CD4-positive, CD25-positive, alpha-beta regulatory T cell (primary cell): ENCODE measurements around the gene SEZ6. TPM values are rescaled to one million over a fixed set of nuclear protein-coding genes. Genes with fewer than 3 reads are reported as not detected.

Experiments used
- ATAC-seq, 2 donors: fragments of 150-1000 bp; cut with Tn5 transposase; one replicate each; pipeline ENCODE4 v1.10.0; 2021; ENCODE audit warnings: low read depth in 2 of 2, moderate number of reproducible peaks in 2 of 2, moderate library complexity in 1 of 2
- DNase-seq, 3 donors: peaks; one replicate each; pipeline versions ENCODE4 v3.0.0 to v3.0.0-alpha.2; 2012 to 2022; ENCODE audit warnings: mixed read lengths in 1 of 3
- H3K27ac ChIP-seq: one replicate; pipeline ENCODE4 v1.7.0; 2013; ENCODE audit warnings: mild to moderate bottlenecking, low read length; ENCODE audit not compliant: insufficient read depth, poor library complexity, severe bottlenecking
- H3K27me3 ChIP-seq: one replicate; pipeline ENCODE4 v1.7.0; 2013; ENCODE audit warnings: low read length; ENCODE audit not compliant: control insufficient read depth, insufficient read depth
- H3K36me3 ChIP-seq: one replicate; pipeline ENCODE4 v1.7.0; 2013; ENCODE audit warnings: mild to moderate bottlenecking, low read length, moderate library complexity; ENCODE audit not compliant: control insufficient read depth, insufficient read depth
- H3K4me1 ChIP-seq: 2 replicates; pipeline ENCODE4 v1.7.0; 2013; ENCODE audit warnings: mild to moderate bottlenecking, low read length; ENCODE audit not compliant: insufficient read depth, control insufficient read depth, poor library complexity, severe bottlenecking
- H3K4me3 ChIP-seq: one replicate; pipeline ENCODE4 v1.7.0; 2013; ENCODE audit warnings: low read depth, mild to moderate bottlenecking, low read length, moderate library complexity
- H3K9me3 ChIP-seq, 2 experiments: 1 replicate in 1 of 2; 2 replicates in 1 of 2; pipeline ENCODE4 v1.7.0; 2013; ENCODE audit warnings: low read length in 2 of 2, mild to moderate bottlenecking in 1 of 2, moderate library complexity in 1 of 2; ENCODE audit not compliant: control insufficient read depth in 2 of 2
- H3K27ac Mint-ChIP-seq, 3 donors: one replicate each; pipeline ENCODE4 v1.8.0; 2020 to 2022; ENCODE audit warnings: mild to moderate bottlenecking in 3 of 3, mixed read lengths in 3 of 3, moderate library complexity in 2 of 3
- H3K27me3 Mint-ChIP-seq: one replicate; pipeline ENCODE4 v1.8.0; 2022; ENCODE audit warnings: mild to moderate bottlenecking, mixed read lengths
- H3K36me3 Mint-ChIP-seq: one replicate; pipeline ENCODE4 v1.8.0; 2020; ENCODE audit warnings: mixed read lengths
- H3K4me1 Mint-ChIP-seq, 4 donors: one replicate each; pipeline ENCODE4 v1.8.0; 2020 to 2022; ENCODE audit warnings: mixed read lengths in 4 of 4, mild to moderate bottlenecking in 1 of 4
- H3K4me3 Mint-ChIP-seq, 4 donors: one replicate each; pipeline ENCODE4 v1.8.0; 2020 to 2022; ENCODE audit warnings: mild to moderate bottlenecking in 4 of 4, mixed read lengths in 4 of 4, moderate library complexity in 3 of 4
- H3K9me3 Mint-ChIP-seq, 7 donors: one replicate each; pipeline ENCODE4 v1.8.0; 2020 to 2022; ENCODE audit warnings: mixed read lengths in 7 of 7, mild to moderate bottlenecking in 3 of 7, moderate library complexity in 2 of 7
- polyA plus RNA-seq, 4 donors: library from polyadenylated mRNA; unstranded; fragments of 300-500 nt; fragmentation: Illumina TruSeq; gene quantifications; one replicate each; pipeline ENCODE4 v1.2.3, GENCODE V29; 2021
- total RNA-seq: library from RNA; stranded (reverse); gene quantifications from one replicate; pipeline ENCODE4 v1.2.3, GENCODE V29; 2022

The SEZ6 gene
- total and polyA plus RNA-seq, 5 donors from 2014 or later: 0.57 to 1.2 (median 0.76) TPM; not detected in 2

- no peaks in the 10 kb centered on the region for H3K36me3 ChIP-seq
- Mint-ChIP-seq H3K9me3 (no peaks in the 10 kb centered on the region), H3K4me3 (no peak overlapping the region), H3K27me3 (peaks cover 4% of the 10 kb centered on the region), H3K36me3 (no peaks in the 10 kb centered on the region), H3K27ac (no peak overlapping the region), H3K4me1 (no peaks in the 10 kb centered on the region)
- no peaks in the 10 kb centered on the region for H3K27me3 ChIP-seq
- ATAC-seq (no peak), DNase-seq (no peak)
- H3K4me1 ChIP-seq: no peaks in the 10 kb centered on the region
- H3K27ac ChIP-seq: no peak overlapping the region
- no peak overlapping the region for H3K4me3 ChIP-seq
- H3K9me3 ChIP-seq: no peaks in the 10 kb centered on the region
Measured at GRCh38 chr17:28958820-28959455, 46.9 kb downstream of the SEZ6 start.

- H3K27ac Mint-ChIP-seq: no peak overlapping the region
- Histone ChIP-seq H3K27ac (no peak overlapping the region), H3K4me3 (no peak overlapping the region), H3K36me3 (no peaks in the 10 kb centered on the region), H3K9me3 (no peaks in the 10 kb centered on the region), H3K4me1 (peaks cover 7% of the 10 kb centered on the region), H3K27me3 (no peaks in the 10 kb centered on the region)
- no peak overlapping the region for H3K4me3 Mint-ChIP-seq
- no peaks in the 10 kb centered on the region for H3K36me3 Mint-ChIP-seq
- DNase-seq (no peak), ATAC-seq (no peak)
- peaks cover 0 to 5% (median 2%) of the 10 kb centered on the region in 4 donors for H3K4me1 Mint-ChIP-seq
- no peaks in the 10 kb centered on the region for H3K27me3 Mint-ChIP-seq
- H3K9me3 Mint-ChIP-seq: no peaks in the 10 kb centered on the region
Measured at GRCh38 chr17:28957992-28958355, 47.9 kb downstream of the SEZ6 start.

GRCh38 chr17:28957277-28957991, 48.4 kb downstream of the SEZ6 start:
- H3K4me1 ChIP-seq: peaks cover 13% of the 10 kb centered on the region
- H3K27me3 ChIP-seq: no peaks in the 10 kb centered on the region
- no peak overlapping the region for H3K27ac ChIP-seq
- H3K27ac Mint-ChIP-seq: no peak overlapping the region
- H3K4me3 ChIP-seq: no peak overlapping the region
- ATAC-seq: no peak
- H3K4me1 Mint-ChIP-seq: peaks cover 0 to 5% (median 2%) of the 10 kb centered on the region in 4 donors
- no peaks in the 10 kb centered on the region for H3K9me3 ChIP-seq
- no peaks in the 10 kb centered on the region for H3K36me3 Mint-ChIP-seq
- no peaks in the 10 kb centered on the region for H3K36me3 ChIP-seq
- DNase-seq: no peak
- H3K27me3 Mint-ChIP-seq: no peaks in the 10 kb centered on the region
- H3K9me3 Mint-ChIP-seq: no peaks in the 10 kb centered on the region
- no peak overlapping the region for H3K4me3 Mint-ChIP-seq

- Mint-ChIP-seq H3K27ac (peak overlapping the region in 1 of 3 donors; percentile 35), H3K27me3 (no peaks in the 10 kb centered on the region), H3K9me3 (no peaks in the 10 kb centered on the region), H3K36me3 (no peaks in the 10 kb centered on the region), H3K4me3 (no peak overlapping the region), H3K4me1 (peaks cover 0 to 5% (median 2%) of the 10 kb centered on the region in 4 donors)
- H3K4me1 ChIP-seq: peaks cover 16% of the 10 kb centered on the region
- no peak for ATAC-seq
- no peaks in the 10 kb centered on the region for H3K27me3 ChIP-seq
- H3K9me3 ChIP-seq: no peaks in the 10 kb centered on the region
- no peak overlapping the region for H3K27ac ChIP-seq
- no peak overlapping the region for H3K4me3 ChIP-seq
- DNase-seq: no peak
- no peaks in the 10 kb centered on the region for H3K36me3 ChIP-seq
Measured at GRCh38 chr17:28956861-28957260, 49.0 kb downstream of the SEZ6 start.

- Histone ChIP-seq H3K9me3 (no peaks in the 10 kb centered on the region), H3K4me1 (peaks cover 18% of the 10 kb centered on the region), H3K27ac (no peak overlapping the region), H3K27me3 (no peaks in the 10 kb centered on the region), H3K4me3 (no peak overlapping the region), H3K36me3 (no peaks in the 10 kb centered on the region)
- Mint-ChIP-seq H3K9me3 (no peaks in the 10 kb centered on the region), H3K4me3 (no peak overlapping the region), H3K27ac (no peak overlapping the region), H3K4me1 (peaks cover 0 to 5% (median 2%) of the 10 kb centered on the region in 4 donors), H3K36me3 (no peaks in the 10 kb centered on the region), H3K27me3 (no peaks in the 10 kb centered on the region)
- no peak for DNase-seq
- ATAC-seq: no peak
Measured at GRCh38 chr17:28956112-28956511, 49.7 kb downstream of the SEZ6 start.

GRCh38 chr17:28955408-28955807, 50.4 kb downstream of the SEZ6 start:
- no peaks in the 10 kb centered on the region for H3K36me3 ChIP-seq
- H3K36me3 Mint-ChIP-seq: no peaks in the 10 kb centered on the region
- no peak for ATAC-seq
- H3K9me3 ChIP-seq: no peaks in the 10 kb centered on the region
- H3K27ac ChIP-seq: no peak overlapping the region
- H3K27ac Mint-ChIP-seq: no peak overlapping the region
- no peak for DNase-seq
- H3K9me3 Mint-ChIP-seq: no peaks in the 10 kb centered on the region
- H3K27me3 ChIP-seq: no peaks in the 10 kb centered on the region
- H3K27me3 Mint-ChIP-seq: no peaks in the 10 kb centered on the region
- H3K4me3 Mint-ChIP-seq: no peak overlapping the region
- H3K4me3 ChIP-seq: no peak overlapping the region
- H3K4me1 Mint-ChIP-seq: peaks cover 0 to 5% (median 2%) of the 10 kb centered on the region in 4 donors
- peaks cover 18% of the 10 kb centered on the region for H3K4me1 ChIP-seq

GRCh38 chr17:28954886-28955285, 50.9 kb downstream of the SEZ6 start:
- DNase-seq (no peak), ATAC-seq (no peak)
- peak overlapping the region in 1 of 3 donors; percentile 20 for H3K27ac Mint-ChIP-seq
- Histone ChIP-seq H3K4me3 (no peak overlapping the region), H3K27ac (no peak overlapping the region), H3K4me1 (peaks cover 18% of the 10 kb centered on the region), H3K9me3 (no peaks in the 10 kb centered on the region), H3K27me3 (no peaks in the 10 kb centered on the region), H3K36me3 (no peaks in the 10 kb centered on the region)
- H3K4me3 Mint-ChIP-seq: no peak overlapping the region
- H3K4me1 Mint-ChIP-seq: peaks cover 0 to 5% (median 2%) of the 10 kb centered on the region in 4 donors
- no peaks in the 10 kb centered on the region for H3K9me3 Mint-ChIP-seq
- no peaks in the 10 kb centered on the region for H3K36me3 Mint-ChIP-seq
- no peaks in the 10 kb centered on the region for H3K27me3 Mint-ChIP-seq
